HG03571 (cell line): ENCODE measurements around the gene DNAJA3.
"Not testable (repeated sequence)": the region's sequence is repeated elsewhere in the genome, so short reads cannot be mapped to it uniquely, and the experiment has no call there.

Experiments used
- ATAC-seq: cut with Tn5 transposase; IDR thresholded peaks from one replicate; pipeline ENCODE4 v1.9.1; 2021; ENCODE audit not compliant: unreplicated experiment

Gene DNAJA3

GRCh38 chr16:4386951-4387565 lies 38.6 kb upstream of the DNAJA3 start:
- no peak for ATAC-seq

- ATAC-seq = no peak
Measured at GRCh38 chr16:4387781-4388180, 37.9 kb upstream of the DNAJA3 start.

GRCh38 chr16:4388271-4389021 lies 37.2 kb upstream of the DNAJA3 start:
- ATAC-seq = no peak

GRCh38 chr16:4389051-4389955 lies 36.4 kb upstream of the DNAJA3 start:
- ATAC-seq = no peak

- no peak for ATAC-seq
Measured at GRCh38 chr16:4390266-4391260, 35.1 kb upstream of the DNAJA3 start.

DNA sequence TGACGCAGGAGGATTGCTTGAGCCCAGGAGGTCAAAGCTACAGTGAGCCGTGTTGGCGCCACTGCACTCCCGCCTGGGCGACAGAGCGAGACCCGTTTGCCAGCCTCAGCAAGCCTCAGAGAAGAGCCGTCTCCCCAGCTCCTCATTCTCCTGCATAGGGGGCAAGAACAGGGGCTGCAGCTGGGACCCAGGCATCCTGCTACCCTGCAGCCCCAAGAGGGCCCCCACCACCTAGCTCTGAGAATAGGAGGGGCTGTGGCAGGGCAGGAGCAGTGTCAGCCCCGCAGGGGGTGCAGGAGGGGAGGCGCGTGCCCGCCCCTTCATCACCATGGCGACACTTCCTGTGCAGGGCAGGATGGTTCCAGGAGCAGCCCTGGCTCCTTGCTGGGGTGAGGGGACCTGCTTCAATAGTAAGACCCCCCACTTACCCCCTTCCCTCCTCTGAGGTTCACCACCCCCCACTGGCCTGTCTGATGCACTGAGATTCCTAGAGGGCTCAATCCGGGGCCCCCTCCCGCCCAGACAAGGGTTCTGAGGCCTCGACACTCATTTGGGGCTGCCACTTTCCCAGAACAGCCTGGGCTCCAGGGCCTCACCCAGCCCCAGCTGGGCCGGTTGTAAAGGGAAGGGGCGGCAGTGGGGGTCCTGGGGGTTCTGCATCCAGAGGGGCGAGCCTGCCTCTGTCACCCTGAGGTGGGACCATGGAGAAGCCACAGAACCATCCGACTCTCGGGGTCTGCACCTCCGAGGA lies 33.9 kb upstream of the DNAJA3 start:
- ATAC-seq = no peak

GRCh38 chr16:4392382-4393239 lies 33.1 kb upstream of the DNAJA3 start:
- no peak for ATAC-seq

DNA sequence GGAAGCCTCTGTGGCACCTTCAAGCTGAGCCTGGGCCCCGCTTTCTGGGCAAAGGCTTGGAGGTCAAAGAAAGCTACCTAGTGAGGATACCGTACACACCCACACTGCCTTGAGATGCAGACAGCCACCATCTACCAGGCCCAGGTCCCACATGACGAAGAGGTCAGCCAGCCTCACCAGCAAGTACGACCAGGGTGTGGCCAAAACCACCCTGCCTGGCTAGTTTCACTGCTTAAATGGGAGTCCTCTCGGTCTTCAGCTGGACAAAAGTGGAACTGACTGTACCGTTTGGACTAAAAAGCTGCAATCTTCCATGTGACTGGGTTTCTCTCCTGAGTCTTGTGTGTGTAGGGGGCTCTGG lies 32.4 kb upstream of the DNAJA3 start:
- no peak for ATAC-seq

- ATAC-seq = not testable (repeated sequence)
Measured at GRCh38 chr16:4393850-4394249, 31.8 kb upstream of the DNAJA3 start.

DNA sequence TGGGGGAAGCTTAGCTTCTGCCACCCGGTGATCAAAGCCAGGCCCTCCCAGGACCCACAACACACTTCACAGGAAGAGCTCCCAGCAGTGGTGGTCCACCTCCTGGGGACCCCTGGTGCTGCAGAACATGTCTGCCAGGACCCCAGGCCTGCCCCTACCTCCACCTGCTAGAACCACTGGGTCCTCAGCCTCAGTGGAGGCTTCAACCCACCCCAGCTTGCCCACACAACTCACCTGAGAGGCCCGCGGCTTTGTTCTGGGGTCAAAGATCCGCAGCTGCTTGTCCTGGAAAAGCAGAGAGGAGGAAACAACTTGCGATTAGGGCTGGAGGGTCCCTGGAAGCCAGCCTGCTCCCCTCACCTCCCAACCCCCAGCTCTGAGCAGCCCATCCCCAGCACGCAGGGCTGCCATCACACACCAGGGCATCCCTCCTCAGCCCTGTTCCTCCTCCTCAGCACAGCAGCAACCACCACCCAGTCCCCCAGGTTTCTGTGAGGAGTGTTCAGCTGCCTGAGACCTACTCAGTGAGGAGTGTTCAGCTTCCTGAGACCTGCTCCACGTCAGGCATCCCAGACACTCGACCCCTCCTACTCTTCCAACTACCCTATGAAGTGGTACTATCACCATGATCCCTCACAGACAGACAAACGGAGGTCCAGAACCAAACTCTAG lies 30.5 kb upstream of the DNAJA3 start:
- ATAC-seq = no peak

- no peak for ATAC-seq
Measured at GRCh38 chr16:4399001-4399730, 26.5 kb upstream of the DNAJA3 start.

DNA sequence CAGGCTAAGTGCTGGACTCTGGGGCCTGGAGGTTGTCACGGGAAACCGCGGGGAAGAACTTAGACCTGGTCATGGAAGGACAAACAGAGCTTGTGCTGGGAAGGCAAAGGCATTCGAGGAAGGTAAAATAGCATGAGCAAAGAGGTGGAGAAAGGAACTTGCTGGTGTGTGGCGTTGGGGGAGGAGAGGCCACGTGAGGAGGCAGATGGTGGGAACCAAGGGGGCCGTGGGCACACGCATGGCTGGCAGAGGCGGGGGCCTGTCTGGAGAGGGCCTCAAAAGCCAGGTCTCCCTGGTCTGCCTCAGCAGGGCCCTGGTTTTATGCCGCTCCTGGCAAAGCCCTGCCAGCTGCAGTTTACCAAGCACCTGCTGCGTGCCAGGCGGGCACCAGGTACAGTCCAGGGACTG lies 24.6 kb upstream of the DNAJA3 start:
- ATAC-seq = no peak

- no peak for ATAC-seq
Measured at GRCh38 chr16:4401510-4401909, 24.2 kb upstream of the DNAJA3 start.

GRCh38 chr16:4402439-4403132 lies 23.1 kb upstream of the DNAJA3 start:
- ATAC-seq = no peak

- no peak for ATAC-seq
Measured at GRCh38 chr16:4403133-4403949, 22.3 kb upstream of the DNAJA3 start.

- ATAC-seq = no peak
Measured at GRCh38 chr16:4404247-4404966, 21.3 kb upstream of the DNAJA3 start.
